ENCODE measurements around the gene MAGEA11. TPM values are rescaled to one million over a fixed set of nuclear protein-coding genes. Genes with fewer than 3 reads are reported as not detected.

Gene MAGEA11, protein sequence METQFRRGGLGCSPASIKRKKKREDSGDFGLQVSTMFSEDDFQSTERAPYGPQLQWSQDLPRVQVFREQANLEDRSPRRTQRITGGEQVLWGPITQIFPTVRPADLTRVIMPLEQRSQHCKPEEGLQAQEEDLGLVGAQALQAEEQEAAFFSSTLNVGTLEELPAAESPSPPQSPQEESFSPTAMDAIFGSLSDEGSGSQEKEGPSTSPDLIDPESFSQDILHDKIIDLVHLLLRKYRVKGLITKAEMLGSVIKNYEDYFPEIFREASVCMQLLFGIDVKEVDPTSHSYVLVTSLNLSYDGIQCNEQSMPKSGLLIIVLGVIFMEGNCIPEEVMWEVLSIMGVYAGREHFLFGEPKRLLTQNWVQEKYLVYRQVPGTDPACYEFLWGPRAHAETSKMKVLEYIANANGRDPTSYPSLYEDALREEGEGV
- total RNA-seq = not detected in 2 replicates

DNA sequence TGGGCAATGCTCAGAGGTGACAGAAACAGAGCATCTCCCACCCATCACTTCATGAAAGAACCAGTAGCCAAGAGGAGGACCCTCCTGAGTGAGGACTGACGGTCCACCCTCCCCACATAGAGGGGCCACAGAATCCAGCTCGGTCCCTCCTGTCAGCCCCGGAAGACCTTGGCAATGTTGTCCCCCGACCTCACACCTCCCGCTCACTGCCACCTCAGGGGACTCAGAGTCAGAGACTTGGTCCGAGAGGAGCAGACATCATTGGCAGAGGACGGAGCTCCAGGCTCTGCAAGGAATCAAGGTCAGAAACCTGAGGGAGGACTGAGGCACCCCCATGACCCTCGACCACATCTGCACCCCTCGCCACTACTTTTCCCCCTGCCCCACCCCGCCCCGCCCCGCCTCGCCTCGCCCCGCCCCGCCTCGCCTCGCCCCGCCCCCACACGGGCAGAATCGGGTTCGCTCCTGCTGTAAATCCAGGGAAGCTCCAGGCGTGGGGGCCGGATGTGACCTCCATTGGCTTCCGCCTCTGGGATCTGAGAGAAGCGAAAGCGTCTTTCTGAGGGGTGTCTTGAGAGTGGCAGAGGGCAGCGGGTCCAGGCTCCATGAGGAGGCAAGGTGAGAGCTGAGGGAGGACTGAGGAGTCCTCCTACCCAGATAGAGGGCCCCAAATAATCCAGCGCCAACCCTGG is at the start of gene MAGEA11:
MAGEA11 (plus strand) TSS at position 516 of the 692 bp plus-strand sequence. CDS start 1,100 bp downstream, outside the sequence.

Other genes starting within 250 kb of the MAGEA11 start
- 26.6 and 40.7 TPM in 2 replicates for gene IDS, start 206.8 kb upstream of the MAGEA11 start, total RNA-seq
- 13.3 and 16.8 TPM in 2 replicates for gene EOLA1, start 171.0 kb upstream of the MAGEA11 start, total RNA-seq
- not detected in 2 replicates for gene HSFX3, start 162.1 kb upstream of the MAGEA11 start, total RNA-seq
- gene MAGEA9B, start 124.6 kb upstream of the MAGEA11 start, total RNA-seq = 0.21 TPM in 1 of 2 replicates, not detected in the other
- gene HSFX2, start 116.7 kb upstream of the MAGEA11 start, total RNA-seq = 0.72 TPM in 1 of 2 replicates, not detected in the other
- 13.4 and 16.4 TPM in 2 replicates for gene TMEM185A, start 80.3 kb upstream of the MAGEA11 start, total RNA-seq
- gene HSFX1, start 62.0 kb downstream of the MAGEA11 start, total RNA-seq = 0.48 and 0.85 TPM in 2 replicates
- not detected in 2 replicates for gene MAGEA9, start 69.9 kb downstream of the MAGEA11 start, total RNA-seq
- not detected in 2 replicates for gene MAGEA8, start 169.1 kb downstream of the MAGEA11 start, total RNA-seq
- not detected in 2 replicates for gene HSFX4, start 217.5 kb downstream of the MAGEA11 start, total RNA-seq
- 14.9 and 15.3 TPM in 2 replicates for gene EOLA2, start 226.4 kb downstream of the MAGEA11 start, total RNA-seq